Calu3 (cell line): Measurements from ENCODE around the gene LLGL1. TPM values are rescaled to one million over a fixed set of nuclear protein-coding genes. Genes with fewer than 3 reads are reported as not detected.

Experiments
- BruUV-seq: library from RNA; stranded (reverse); fragments of 400-500 nt; replicated peaks from 2 replicates; lab custom pipeline; 2021; lab: Mats Ljungman, UMichigan
- CTCF ChIA-PET: fragments of 300-600 bp; sonication (Branson Sonifier 250); formaldehyde crosslinking; loops from one replicate; lab custom pipeline; 2022; ENCODE audit warnings: antibody characterized with exemption; lab: Charles Lee
- DNase-seq: peaks from one replicate; pipeline ENCODE4 v3.0.0; 2022
- H3K27ac Mint-ChIP-seq: one replicate; pipeline ENCODE4 v1.8.0; 2022; ENCODE audit warnings: mixed read lengths; ENCODE audit not compliant: unreplicated experiment
- H3K27me3 Mint-ChIP-seq: one replicate; pipeline ENCODE4 v1.8.0; 2022; ENCODE audit warnings: mixed read lengths; ENCODE audit not compliant: unreplicated experiment
- H3K36me3 Mint-ChIP-seq: one replicate; pipeline ENCODE4 v1.8.0; 2022; ENCODE audit warnings: mild to moderate bottlenecking, moderate library complexity, mixed read lengths; ENCODE audit not compliant: insufficient read depth, unreplicated experiment
- H3K4me1 Mint-ChIP-seq: one replicate; pipeline ENCODE4 v1.8.0; 2022; ENCODE audit warnings: mild to moderate bottlenecking, low read depth, mixed read lengths; ENCODE audit not compliant: unreplicated experiment
- H3K4me3 Mint-ChIP-seq: one replicate; pipeline ENCODE4 v1.8.0; 2022; ENCODE audit warnings: mild to moderate bottlenecking, low read depth, moderate library complexity, mixed read lengths; ENCODE audit not compliant: unreplicated experiment
- H3K9me3 Mint-ChIP-seq: one replicate; pipeline ENCODE4 v1.8.0; 2022; ENCODE audit warnings: low read depth, mixed read lengths; ENCODE audit not compliant: unreplicated experiment
- CTCF ChIP-seq: fragments of 200-600 bp; IDR thresholded peaks from one replicate; pipeline ENCODE4 v1.8.0; 2022; ENCODE audit warnings: antibody characterized with exemption; ENCODE audit not compliant: unreplicated experiment
- intact Hi-C: fragments of 100-400 bp; cut with micrococcal nuclease; formaldehyde crosslinking; loops from one replicate; pipeline ENCODE4 v1.10.0; 2022; ENCODE audit not compliant: unreplicated experiment
- total RNA-seq: library from RNA; stranded (reverse); gene quantifications from 2 replicates; pipeline ENCODE4 v1.2.3, GENCODE V29; 2022

The LLGL1 gene
- total RNA-seq, 1 experiment from 2014 or later = 10.0 TPM

GRCh38 chr17:18190628-18191235, 34.7 kb upstream of the LLGL1 start:
- no TSS peak for BruUV-seq
- no peaks in the 10 kb centered on the region for H3K9me3 Mint-ChIP-seq
- intact Hi-C loops = no loop called here
- H3K4me3 Mint-ChIP-seq = no peak overlapping the region
- H3K4me1 Mint-ChIP-seq = peaks cover 28% of the 10 kb centered on the region
- TF ChIP-seq CTCF = no peak
- CTCF ChIA-PET = no interaction called here
- H3K27me3 Mint-ChIP-seq = no peaks in the 10 kb centered on the region
- no peak for DNase-seq
- peaks cover 17% of the 10 kb centered on the region for H3K36me3 Mint-ChIP-seq
- H3K27ac Mint-ChIP-seq = no peak overlapping the region

GRCh38 chr17:18191236-18191667, 34.2 kb upstream of the LLGL1 start:
- intact Hi-C loops = no loop called here
- no peak overlapping the region for H3K27ac Mint-ChIP-seq
- DNase-seq = no peak
- no peak for TF ChIP-seq CTCF
- BruUV-seq = no TSS peak
- peaks cover 23% of the 10 kb centered on the region for H3K4me1 Mint-ChIP-seq
- H3K4me3 Mint-ChIP-seq = no peak overlapping the region
- H3K27me3 Mint-ChIP-seq = no peaks in the 10 kb centered on the region
- H3K9me3 Mint-ChIP-seq = no peaks in the 10 kb centered on the region
- CTCF ChIA-PET = no interaction called here
- peaks cover 19% of the 10 kb centered on the region for H3K36me3 Mint-ChIP-seq

- BruUV-seq = no TSS peak
- Mint-ChIP-seq H3K9me3 (no peaks in the 10 kb centered on the region), H3K36me3 (peaks cover 13% of the 10 kb centered on the region), H3K4me1 (peaks cover 16% of the 10 kb centered on the region), H3K4me3 (no peak overlapping the region), H3K27me3 (no peaks in the 10 kb centered on the region), H3K27ac (no peak overlapping the region)
- DNase-seq = peak; percentile 11
- intact Hi-C loops = no loop called here
- TF ChIP-seq CTCF = no peak
- CTCF ChIA-PET = no interaction called here
Observed at GRCh38 chr17:18191967-18192366, 33.5 kb upstream of the LLGL1 start.

- Mint-ChIP-seq H3K4me1 (no peaks in the 10 kb centered on the region), H3K4me3 (no peak overlapping the region), H3K27ac (no peak overlapping the region), H3K36me3 (peaks cover 12% of the 10 kb centered on the region), H3K9me3 (no peaks in the 10 kb centered on the region), H3K27me3 (no peaks in the 10 kb centered on the region)
- CTCF ChIA-PET = no interaction called here
- no peak for DNase-seq
- intact Hi-C loops = no loop called here
- BruUV-seq = no TSS peak
- no peak for TF ChIP-seq CTCF
Observed at GRCh38 chr17:18194394-18194793, 31.0 kb upstream of the LLGL1 start.
